HG03280 (cell line): Measurements from ENCODE around the gene GABRG3.
"Not testable (repeated sequence)": the region's sequence is repeated elsewhere in the genome, so short reads cannot be mapped to it uniquely, and the experiment has no call there.

Experiments
- ATAC-seq: cut with Tn5 transposase; IDR thresholded peaks from one replicate; pipeline ENCODE4 v1.9.1; 2021; ENCODE audit warnings: mild to moderate bottlenecking, moderate library complexity; ENCODE audit not compliant: unreplicated experiment

The GABRG3 gene

GRCh38 chr15:27323801-27324200 lies 352.8 kb downstream of the GABRG3 start:
- no peak for ATAC-seq

GRCh38 chr15:27324886-27325615 lies 354.1 kb downstream of the GABRG3 start:
- no peak for ATAC-seq

- no peak for ATAC-seq
These were observed 356.6 kb downstream of the GABRG3 start for GRCh38 chr15:27327467-27328025.

- no peak for ATAC-seq
These were observed 357.2 kb downstream of the GABRG3 start for GRCh38 chr15:27328186-27328585.

- ATAC-seq: no peak
These were observed 357.6 kb downstream of the GABRG3 start for GRCh38 chr15:27328608-27329007.

- no peak for ATAC-seq
These were observed 359.3 kb downstream of the GABRG3 start for GRCh38 chr15:27330326-27330725.

- ATAC-seq: no peak
These were observed 365.7 kb downstream of the GABRG3 start for GRCh38 chr15:27336676-27337075.

GRCh38 chr15:27339138-27339537 lies 368.2 kb downstream of the GABRG3 start:
- ATAC-seq: no peak

GRCh38 chr15:27341780-27342343 lies 370.9 kb downstream of the GABRG3 start:
- ATAC-seq: no peak

- ATAC-seq: no peak
These were observed 372.0 kb downstream of the GABRG3 start for GRCh38 chr15:27342991-27343390.

GRCh38 chr15:27352136-27352535 lies 381.2 kb downstream of the GABRG3 start:
- ATAC-seq: no peak

- ATAC-seq: no peak
These were observed 382.9 kb downstream of the GABRG3 start for GRCh38 chr15:27353856-27354255.

- no peak for ATAC-seq
These were observed 387.9 kb downstream of the GABRG3 start for GRCh38 chr15:27358751-27359434.

GRCh38 chr15:27359586-27359985 lies 388.6 kb downstream of the GABRG3 start:
- no peak for ATAC-seq

GRCh38 chr15:27360316-27360715 lies 389.3 kb downstream of the GABRG3 start:
- ATAC-seq: no peak

GRCh38 chr15:27361438-27361837 lies 390.5 kb downstream of the GABRG3 start:
- ATAC-seq: no peak

GRCh38 chr15:27365456-27365855 lies 394.5 kb downstream of the GABRG3 start:
- no peak for ATAC-seq

GRCh38 chr15:27377391-27377790 lies 406.4 kb downstream of the GABRG3 start:
- ATAC-seq: not testable (repeated sequence)

GRCh38 chr15:27382361-27383025 lies 411.5 kb downstream of the GABRG3 start:
- ATAC-seq: no peak

GRCh38 chr15:27383726-27384125 lies 412.7 kb downstream of the GABRG3 start:
- no peak for ATAC-seq

- no peak for ATAC-seq
These were observed 421.2 kb downstream of the GABRG3 start for GRCh38 chr15:27392163-27392562.
